Stimulated activated CD4-positive, alpha-beta T cell treated with anti-CD3 and anti-CD28 coated beads, Interleukin-12 subunit alpha, Interleukin-12 subunit beta, amount 100 ng/mL, for 24 hours (primary cell): Measurements from ENCODE around the gene NFKBIE.
A peak's percentile ranks its signal among the peaks of the same experiment; 100 is the strongest.

Source experiments
- DNase-seq, 2 experiments: peaks; one replicate each; pipeline ENCODE4 v3.0.0-alpha.2; 2020; ENCODE audit warnings: low read depth in 2 of 2

NFKBIE gene

GRCh38 chr6:44258325-44258863 is 7.0 kb downstream of the NFKBIE start:
- DNase-seq, result no peak

DNA sequence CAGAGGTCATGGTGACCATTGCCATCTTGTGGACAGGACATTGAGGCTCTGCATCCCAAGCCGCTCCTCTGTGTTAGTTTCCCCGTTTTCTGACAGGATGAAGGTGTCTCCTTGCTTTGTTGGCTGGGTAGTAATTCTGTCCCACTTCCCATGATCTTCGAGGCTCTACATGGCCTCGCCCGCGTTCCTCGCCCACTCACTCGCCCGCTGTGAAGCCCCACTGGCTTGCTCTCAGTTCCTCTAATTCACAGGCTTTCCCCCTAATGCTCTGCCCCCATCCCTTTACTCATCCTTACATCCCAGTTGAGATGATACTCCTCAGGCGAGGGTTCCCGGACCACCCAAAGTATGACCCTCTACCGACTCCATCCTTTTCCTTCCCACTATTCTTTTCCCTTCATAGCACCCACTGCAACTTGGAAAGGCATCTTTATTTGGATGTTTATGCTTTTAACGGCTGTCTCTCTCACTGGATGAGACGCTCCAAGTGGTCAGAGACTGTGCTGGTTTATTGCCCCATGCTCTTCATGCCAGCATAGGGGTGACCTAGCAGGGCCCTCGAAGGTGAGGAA is 7.5 kb downstream of the NFKBIE start:
- DNase-seq, result no peak

- peak; percentile 41 to 52 for DNase-seq
These were observed 8.2 kb downstream of the NFKBIE start, which contains the start of gene SLC35B2 for GRCh38 chr6:44257025-44257752. SLC35B2 (minus strand) TSS chr6:44257528; CDS start chr6:44257410, 118 bp downstream.

- no peak for DNase-seq
These were observed 8.7 kb downstream of the NFKBIE start for GRCh38 chr6:44256775-44257024.

DNA sequence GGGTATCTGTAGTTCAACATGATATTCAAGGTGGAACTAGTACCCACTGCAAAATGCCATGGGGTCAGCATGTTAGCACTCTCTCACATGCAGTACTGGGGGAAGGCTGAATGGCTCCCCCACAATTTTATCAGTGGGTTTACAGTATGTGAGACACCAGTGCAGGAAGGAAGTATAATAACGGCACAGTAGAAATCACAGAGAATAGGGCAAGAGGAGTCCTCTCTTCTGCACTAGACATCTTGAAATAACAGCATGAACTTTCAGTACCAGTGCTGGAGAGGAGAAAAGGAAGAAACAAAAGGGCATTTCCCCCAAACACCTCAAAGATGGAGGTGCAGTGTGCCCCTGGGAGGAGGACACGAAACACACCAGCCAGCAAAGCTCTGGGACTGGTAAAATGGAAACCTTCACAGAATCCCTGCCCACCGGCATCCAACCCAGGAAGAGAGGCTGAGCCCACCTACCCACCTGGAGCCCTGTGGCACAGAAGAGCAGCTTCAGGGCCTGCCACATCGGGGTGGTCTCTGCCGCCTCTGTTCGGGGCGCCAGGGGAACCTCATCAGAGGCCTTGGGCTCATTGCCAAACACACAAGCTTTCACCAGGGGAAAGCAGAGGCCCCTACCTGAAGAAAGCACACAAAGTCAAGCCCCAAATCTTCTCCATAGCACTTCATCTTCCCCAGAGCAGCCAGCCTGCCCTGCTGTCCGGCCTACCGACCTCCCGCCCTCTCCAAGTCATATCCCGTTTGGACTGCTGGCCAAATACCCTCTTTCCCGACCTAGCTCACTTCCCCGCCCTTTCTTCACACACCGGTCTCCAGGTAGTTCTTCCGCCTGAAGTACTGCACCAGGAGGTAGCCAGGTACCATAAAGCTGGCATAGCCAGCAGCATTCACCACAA is 9.2 kb downstream of the NFKBIE start:
- DNase-seq, result no peak

- DNase-seq, result peak in 1 of 2 experiments; percentile 45
These were observed 10.1 kb downstream of the NFKBIE start for GRCh38 chr6:44255105-44255808.

DNA sequence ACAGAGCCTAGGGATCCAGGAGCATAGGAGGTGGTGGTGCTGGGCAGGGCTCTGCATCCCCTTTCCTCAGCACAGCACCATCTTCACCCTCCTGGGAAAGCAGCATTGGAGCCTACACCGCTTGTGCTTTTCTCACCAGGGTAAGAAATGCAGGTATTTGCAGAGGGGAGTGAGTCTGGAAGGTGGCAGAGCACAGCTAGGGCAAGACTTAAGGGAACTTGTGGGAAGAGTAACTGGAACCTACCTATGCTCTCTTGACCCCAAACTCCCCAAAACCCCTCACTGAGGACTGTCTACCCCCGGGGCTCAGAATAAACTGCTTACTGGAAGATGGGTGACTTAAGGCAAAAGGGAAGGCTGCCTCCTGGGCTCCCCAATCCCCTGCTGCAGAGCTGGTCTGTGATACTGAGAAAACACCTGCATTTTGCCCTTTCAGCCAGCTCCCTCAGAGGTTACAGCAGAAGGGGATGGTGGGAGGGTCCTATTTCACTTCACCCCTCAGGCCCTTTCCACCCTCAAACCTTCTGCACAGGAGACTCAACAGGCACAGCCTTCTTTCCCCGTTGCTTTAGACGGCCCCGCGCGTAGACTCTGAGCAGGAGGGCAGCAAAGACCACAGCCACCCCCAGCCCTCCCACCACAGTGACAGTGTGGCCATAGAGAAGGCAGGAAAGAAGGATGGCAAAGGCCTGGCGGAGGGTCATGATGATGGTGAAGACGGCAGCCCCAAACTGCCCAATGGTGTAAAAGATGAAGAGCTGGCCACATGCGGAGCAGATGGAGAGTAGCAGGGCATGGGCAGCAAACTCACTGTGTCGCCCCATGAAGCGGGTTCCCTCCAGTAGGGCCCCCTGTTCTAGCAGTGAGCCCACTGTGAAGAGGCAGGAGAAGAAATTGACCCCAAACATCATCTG is 10.9 kb downstream of the NFKBIE start:
- peak in 1 of 2 experiments; percentile 39 for DNase-seq

DNA sequence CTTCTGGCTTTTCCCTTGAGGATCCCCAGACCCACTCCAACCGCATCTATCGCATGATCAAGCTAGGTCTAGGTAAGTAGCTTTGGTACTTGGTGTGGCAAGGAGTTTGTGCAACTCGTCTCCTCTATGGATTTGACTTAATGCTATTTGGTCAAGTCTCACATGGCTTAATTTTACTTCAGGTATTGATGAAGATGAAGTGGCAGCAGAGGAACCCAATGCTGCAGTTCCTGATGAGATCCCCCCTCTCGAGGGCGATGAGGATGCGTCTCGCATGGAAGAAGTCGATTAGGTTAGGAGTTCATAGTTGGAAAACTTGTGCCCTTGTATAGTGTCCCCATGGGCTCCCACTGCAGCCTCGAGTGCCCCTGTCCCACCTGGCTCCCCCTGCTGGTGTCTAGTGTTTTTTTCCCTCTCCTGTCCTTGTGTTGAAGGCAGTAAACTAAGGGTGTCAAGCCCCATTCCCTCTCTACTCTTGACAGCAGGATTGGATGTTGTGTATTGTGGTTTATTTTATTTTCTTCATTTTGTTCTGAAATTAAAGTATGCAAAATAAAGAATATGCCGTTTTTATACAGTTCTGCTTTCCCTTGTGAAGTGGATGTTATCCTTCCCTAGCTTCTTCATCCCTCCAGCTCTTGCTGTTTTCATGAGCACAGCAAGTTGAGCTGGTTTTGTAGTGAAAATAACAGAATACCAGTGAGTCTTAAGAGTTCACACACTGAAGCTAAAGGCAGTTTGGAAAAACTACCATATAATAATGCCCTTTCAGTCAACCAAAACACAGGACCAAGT is 11.8 kb downstream of the NFKBIE start:
- no peak for DNase-seq

DNA sequence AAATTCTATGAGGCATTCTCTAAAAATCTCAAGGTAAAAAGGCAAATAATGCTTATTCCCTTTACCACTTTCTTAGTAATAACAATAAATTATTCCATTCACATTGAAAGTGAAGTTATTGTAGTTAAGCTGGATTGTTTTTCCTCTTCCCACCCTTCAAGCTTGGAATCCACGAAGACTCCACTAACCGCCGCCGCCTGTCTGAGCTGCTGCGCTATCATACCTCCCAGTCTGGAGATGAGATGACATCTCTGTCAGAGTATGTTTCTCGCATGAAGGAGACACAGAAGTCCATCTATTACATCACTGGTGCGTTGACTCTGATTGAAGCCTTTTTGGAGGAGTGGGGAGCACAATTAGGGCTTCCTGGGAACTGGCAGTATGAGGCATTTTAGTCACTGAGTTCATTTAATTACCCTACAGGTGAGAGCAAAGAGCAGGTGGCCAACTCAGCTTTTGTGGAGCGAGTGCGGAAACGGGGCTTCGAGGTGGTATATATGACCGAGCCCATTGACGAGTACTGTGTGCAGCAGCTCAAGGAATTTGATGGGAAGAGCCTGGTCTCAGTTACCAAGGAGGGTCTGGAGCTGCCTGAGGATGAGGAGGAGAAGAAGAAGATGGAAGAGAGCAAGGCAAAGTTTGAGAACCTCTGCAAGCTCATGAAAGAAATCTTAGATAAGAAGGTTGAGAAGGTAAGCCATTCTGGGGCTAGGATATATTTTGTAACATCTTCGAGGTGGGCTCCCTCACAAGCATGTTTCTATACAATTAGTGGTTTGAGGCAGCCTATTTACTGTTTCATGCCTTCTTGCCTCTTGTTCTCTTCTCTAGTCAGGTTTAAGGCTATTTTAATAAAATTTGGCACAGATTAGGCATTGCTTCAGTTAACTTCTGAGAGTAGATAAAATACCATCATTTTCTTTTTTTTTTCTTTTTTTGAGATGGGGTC is 13.5 kb downstream of the NFKBIE start:
- DNase-seq, result no peak

- DNase-seq, result no peak
These were observed 14.6 kb downstream of the NFKBIE start for GRCh38 chr6:44250718-44251123.

DNA sequence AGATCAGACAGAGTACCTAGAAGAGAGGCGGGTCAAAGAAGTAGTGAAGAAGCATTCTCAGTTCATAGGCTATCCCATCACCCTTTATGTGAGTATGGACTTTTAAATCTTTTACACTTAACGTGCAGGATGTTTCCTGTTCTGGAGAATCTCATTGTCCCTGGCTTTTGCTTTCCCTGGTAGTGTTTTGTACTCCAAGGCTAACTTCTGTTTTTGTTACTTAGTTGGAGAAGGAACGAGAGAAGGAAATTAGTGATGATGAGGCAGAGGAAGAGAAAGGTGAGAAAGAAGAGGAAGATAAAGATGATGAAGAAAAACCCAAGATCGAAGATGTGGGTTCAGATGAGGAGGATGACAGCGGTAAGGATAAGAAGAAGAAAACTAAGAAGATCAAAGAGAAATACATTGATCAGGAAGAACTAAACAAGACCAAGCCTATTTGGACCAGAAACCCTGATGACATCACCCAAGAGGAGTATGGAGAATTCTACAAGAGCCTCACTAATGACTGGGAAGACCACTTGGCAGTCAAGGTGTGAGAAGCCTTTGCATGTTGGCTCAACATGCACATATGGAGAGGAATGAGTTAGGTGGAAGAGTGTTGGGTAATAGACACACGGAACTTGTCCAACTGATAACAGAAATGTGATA is 15.2 kb downstream of the NFKBIE start:
- no peak for DNase-seq

DNA sequence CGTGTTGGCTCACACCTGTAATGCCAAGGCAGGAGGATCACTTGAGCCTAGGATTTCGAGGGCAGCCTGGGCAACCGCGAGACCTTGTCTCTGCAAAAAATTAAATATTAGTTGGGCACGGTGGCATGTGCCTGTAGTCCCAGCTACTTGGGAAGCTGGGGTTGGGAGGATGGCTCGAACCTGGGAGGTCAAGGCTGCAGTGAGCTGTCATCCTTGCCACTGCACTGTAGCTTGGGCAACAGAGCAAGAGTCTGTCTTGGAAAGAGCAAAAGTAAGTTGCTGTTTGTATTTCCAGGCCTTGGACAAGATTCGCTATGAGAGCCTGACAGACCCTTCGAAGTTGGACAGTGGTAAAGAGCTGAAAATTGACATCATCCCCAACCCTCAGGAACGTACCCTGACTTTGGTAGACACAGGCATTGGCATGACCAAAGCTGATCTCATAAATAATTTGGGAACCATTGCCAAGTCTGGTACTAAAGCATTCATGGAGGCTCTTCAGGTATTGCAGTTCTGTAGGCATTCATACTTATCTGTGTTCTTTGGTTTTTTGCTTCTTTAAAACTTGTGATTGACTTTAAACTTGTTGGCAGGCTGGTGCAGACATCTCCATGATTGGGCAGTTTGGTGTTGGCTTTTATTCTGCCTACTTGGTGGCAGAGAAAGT is 16.1 kb downstream of the NFKBIE start:
- no peak for DNase-seq

- DNase-seq, result no peak
These were observed 16.8 kb downstream of the NFKBIE start for GRCh38 chr6:44248579-44248978.

DNA sequence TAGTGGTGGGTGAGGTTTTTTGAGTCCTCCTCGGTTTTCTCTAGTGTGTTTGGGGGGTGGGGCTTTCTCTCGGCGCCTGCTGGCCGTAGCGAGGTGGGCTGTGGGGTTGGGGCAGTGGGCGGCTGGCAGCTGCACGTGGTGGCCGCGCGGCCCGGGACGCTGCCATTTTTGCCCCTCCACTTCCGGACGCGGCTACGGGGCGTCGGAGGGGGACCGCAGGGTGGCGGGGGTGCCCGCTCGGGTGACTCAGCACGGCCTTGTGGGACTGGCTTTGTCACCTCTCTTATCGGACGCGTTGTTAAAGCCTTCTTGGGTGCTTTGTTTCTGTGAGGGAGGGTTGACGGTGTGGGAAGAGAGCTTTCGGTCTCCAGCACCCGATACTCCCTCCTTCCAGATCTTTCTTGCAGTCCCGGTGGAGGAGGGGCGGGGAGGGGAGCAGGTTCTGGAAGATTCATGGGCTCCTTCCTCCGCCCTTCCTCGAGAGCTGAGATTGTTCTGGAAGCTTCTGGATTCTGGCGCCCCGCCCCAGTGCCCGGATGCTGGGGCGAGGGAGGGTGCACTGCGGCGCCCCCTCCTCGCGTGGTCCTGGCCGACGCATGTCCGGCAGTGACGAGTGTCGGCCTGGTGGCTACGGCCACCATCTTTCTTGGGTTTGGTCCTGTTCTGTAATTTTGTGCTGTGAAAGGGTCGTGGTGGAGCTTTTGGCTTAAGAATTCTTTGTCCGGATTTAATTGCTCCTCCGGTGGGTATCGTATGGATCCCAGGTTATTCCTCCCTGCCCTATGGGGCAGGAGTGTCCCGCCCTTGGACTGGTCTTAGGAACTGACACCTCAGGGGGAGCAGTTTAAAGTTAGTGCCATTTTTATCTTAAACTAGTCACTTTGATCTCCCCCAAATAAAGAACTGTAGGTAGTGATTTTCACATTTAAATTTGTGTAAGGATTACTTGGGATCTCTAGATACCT is 17.7 kb downstream of the NFKBIE start:
- DNase-seq, result peak; percentile 77

GRCh38 chr6:44246663-44247337 is 18.6 kb downstream of the NFKBIE start, which contains the start of gene HSP90AB1:
HSP90AB1 (plus strand) TSS chr6:44247101; CDS start chr6:44248630, 1,529 bp downstream.
- DNase-seq, result peak; percentile 93 to 96
